T-helper 2 cell (primary cell): ENCODE measurements around the gene FAM118A.
"Not testable (repeated sequence)": the region's sequence is repeated elsewhere in the genome, so short reads cannot be mapped to it uniquely, and the experiment has no call there.

ENCODE experiments used
- DNase-seq, 5 experiments: peaks; one replicate each; pipeline versions ENCODE4 v3.0.0 to v3.0.0-alpha.2; 2012 to 2022

FAM118A gene

GRCh38 chr22:45310331-45310976 is 720 bp downstream of the FAM118A start:
- DNase-seq = peak in 1 of 5 experiments; percentile 14

DNA sequence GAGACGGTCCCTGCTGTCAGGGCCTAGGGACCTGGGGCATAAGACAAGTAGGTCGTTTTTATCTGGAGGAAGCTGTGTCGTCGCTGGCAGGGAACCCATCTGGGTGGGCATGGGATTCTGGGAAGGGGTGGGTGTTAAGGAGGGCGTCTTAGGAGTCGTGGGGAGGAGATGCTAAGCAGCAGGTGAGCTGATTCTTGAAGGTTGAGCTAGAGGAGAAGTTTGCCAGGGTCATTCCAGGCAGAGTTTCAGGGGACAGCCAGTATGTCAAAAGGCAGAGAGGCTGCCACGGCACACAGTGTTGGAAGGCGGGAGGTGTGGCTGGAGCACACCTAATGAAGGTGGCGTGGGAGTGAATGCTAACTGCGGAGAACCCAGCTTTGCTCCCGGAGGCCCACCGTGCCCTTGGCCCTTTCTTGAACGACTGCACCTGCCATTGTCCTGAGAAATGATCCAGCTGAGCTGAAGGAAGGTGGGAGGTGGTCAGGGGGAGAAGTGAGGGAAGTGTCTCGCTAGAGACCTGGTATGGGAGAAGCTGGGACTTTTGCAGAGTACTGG is 1.3 kb downstream of the FAM118A start:
- no peak for DNase-seq

DNA sequence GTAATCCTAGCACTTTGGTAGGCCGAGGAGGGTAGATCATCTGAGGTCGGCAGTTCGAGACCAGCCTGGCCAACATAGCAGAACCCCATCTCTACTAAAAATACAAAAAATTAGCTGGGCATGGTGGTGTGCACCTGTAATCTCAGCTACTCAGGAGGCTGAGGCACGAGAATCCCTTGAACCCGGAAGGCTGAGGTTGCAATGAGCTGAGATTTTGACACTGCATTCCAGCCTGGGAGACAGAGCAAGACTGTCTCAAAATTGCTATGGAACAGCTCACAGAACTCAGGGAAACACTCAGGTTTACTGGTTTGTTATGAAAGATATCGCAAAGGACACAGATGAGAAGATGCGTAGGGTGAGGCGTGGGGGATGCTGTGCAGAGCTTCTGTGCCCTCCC is 2.7 kb downstream of the FAM118A start:
- DNase-seq = no peak

DNA sequence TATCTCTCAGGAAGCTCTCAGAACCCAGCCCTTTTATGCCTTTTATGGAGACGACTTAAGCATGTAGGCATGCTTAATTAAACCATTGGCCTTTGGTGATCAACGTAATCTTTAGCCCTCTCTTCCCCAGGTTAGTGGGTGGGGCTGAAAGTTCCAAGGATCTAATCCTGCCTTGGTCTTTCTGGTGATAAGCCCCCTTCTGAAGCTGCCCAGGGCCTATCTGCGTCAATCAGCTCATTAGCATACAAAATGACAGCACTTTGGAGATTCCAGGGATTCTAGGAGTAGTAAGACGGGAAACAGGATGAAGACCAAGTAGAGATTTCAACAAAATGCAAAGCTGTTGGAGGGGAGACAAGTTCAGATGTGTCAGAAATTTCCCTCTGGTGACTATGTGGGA is 3.1 kb downstream of the FAM118A start:
- DNase-seq = no peak

DNA sequence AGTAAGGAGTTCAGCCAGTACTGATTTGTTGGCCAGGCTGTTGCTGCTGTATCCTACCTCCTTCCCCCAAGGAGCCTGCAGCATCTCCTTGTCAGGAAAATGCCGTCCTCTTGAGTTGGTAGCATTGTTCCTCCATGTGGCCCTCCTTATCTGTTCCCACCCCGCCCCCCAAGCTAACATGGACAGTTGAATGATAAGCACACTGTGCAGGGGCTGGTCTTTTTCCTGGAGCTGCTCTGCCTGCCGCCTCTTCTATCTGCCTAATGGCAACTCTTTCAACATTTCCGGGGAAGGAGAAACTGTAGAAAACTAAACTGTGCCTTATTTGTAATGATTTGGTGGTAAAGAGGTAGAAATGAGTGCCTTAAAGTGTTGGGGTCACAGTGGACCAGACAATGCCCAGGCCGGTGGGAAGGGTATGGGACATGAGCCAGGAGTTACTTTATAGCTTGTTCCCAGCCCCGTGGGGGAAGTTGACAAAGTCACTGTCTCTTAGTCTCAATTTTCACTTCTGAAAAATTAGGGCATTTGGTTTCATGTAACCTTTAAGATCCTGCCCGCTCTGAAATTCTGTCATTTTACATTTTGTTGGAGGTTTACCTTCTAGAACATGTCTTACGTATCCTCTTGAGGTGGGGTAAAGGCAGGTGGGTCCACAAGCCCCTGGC is 4.5 kb downstream of the FAM118A start:
- no peak for DNase-seq

DNA sequence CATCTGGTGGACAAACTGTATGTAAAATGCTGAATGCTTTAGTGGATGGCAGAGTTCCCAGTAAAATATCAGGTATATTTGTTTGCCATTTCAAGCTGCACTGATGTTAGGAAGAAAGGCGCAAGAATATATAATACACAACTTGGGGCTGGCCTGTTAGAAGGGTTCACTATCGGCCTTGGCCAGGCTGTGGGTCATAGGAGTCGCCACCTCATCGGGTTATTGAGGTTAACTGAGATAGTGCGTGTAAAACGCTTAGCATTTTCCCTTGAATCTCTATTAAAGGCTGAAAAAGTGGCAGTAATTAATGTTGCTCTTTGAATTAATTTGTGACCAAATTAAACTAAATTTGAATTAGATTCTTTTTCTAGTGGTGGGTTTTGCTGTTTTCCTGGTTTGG is 5.1 kb downstream of the FAM118A start:
- no peak for DNase-seq

DNA sequence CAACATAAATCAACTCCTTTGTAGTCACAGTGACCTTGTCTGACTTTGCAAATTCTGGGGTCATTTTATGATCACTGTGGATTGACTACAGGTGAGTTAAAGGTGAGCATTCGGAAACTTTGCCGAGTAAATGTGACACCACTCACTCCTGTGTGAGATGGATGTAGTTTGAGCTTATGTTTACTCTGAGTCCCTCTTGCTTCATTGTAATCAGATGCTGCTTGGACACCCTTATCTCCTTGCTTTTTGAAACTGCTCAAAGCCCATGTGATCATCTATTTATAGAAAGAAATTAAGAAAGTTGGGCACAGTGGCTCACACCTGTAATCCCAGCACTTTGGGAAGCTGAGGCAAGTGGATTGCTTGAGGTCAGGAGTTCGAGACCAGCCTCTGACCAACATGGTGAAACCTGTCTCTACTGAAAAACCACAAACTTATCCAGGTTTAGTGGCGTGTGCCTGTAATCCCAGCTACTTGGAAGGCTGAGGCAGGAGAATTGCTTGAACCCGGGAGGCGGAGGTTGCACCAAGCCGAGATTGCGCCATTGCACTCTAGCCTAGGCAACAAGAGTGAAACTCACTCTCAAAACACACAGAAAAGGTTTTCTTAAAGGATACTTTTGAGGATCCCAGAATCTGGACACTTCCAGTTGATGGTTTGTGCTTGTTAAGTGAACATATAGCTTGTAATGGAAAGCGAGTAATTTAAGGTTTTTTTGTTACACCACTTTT is 7.2 kb downstream of the FAM118A start:
- DNase-seq = no peak

DNA sequence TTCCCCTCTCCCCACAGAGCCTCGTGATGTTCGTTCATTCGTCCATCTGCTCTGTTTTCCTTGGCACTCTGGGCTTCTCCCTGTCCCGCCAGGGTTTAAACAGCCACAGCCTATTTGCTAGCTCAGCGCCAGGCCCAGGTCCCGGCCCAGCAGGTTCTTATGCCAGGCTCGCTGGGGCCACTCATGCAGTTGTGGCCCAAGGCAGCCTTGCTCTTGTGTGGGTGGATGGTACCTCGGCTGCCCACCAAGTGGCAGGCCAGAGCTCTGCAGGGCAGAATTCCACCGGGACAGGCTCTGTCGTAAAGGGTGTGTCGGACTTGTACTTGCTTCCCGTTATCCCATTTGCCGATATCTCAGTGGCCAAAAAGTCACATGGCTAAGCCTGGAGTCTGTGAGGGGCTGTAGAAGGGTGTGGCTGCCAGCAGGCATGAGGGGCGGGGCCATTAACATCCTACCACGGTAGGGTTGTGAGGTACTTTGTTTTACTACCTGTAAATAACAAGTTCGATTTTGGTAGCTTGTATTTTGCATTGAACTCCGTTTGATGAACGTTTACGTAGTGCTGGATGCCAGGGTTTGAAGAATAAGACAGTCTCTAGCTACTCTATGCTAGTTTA is 7.9 kb downstream of the FAM118A start:
- peak in 1 of 5 experiments; percentile 34 for DNase-seq

GRCh38 chr22:45318168-45318557 is 8.4 kb downstream of the FAM118A start:
- peak; percentile 55 to 97 (median 84) for DNase-seq

DNA sequence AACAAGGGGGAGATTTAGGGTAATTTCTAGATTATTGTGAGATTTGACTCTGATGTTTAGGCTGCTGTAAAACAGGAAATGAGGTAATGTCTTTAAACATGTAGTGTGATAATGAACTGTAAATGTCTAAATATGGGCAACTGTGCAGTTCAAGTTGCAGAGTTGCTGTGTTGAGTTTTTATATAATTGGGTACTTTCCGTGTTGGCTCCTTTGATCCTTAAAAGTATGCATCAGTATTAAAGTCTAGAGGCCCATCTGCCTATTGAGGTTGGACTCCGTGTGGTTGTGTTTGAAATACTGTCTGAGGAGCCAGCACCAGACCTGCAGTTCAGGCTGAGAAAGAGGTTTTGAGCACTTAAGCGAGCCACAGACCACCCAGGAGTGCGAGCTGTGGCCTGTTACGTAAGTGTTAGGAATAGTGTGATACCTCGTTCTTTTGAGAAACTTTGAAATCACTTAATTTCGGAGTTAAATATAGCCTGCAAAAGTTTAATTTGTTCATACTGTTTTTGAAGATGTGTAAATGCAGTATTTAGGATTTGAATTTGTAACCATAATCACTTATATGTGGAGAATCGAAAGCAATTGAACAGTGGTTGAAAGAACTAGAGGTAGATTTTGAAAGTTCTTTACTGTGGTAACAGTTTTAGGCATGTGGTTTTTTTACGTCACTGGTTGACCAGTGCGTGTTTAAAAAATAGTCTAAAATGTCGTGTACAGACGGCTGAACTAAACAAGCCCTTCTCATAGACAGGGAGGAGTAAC is 9.0 kb downstream of the FAM118A start:
- DNase-seq = peak in 3 of 5 experiments; percentile 46 to 86 (median 81)

DNA sequence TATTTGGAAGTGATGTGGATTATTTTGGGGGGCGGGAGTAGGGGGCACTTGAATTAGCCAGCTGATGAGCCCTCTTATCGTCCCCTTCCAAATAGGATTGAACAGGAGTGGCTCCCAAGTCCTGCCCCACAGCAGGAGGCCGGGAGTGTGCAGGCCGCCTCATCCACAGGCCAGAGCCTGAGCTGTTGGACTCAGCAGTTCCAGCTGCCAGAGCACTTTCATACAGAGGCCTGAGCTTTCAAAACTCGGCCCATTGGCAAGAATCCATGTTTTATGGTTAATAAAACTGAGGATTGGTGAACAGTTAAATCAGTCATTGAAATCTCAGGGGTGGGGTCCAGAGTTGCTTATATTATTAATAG is 9.6 kb downstream of the FAM118A start:
- DNase-seq = no peak

GRCh38 chr22:45320357-45320976 is 10.7 kb downstream of the FAM118A start:
- peak in 1 of 5 experiments; percentile 73 for DNase-seq

GRCh38 chr22:45321827-45322226 is 12.1 kb downstream of the FAM118A start:
- DNase-seq = peak in 1 of 5 experiments; percentile 36

DNA sequence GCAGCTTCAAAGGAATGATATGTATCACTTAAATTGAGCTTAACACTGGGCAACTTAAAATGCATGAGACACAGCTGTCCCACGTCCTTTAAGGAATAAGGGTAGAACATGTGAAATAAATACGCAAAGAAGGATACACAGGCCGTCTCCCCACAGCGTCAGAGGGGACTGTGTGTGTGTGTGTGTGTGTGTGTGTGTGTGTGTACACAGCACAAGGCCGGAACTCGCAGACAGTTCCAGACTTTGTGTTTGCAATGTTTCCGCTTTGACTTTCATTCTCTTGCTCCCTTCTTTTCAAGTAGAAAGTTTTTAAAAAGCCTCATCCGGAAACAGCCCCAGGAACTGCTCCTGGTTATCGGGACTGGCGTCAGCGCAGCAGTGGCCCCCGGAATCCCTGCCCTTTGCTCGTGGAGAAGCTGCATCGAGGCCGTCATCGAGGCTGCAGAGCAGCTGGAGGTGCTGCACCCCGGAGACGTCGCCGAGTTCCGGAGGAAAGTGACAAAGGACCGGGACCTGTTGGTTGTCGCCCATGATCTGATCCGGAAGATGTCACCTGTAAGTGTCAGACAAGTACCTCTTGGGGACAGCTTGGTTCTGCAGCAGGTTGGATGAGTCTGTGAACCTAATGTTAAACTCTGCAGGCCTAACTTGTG is 13.3 kb downstream of the FAM118A start:
- DNase-seq = peak in 1 of 5 experiments; percentile 68

GRCh38 chr22:45323695-45324094 is 14.0 kb downstream of the FAM118A start:
- no peak for DNase-seq

DNA sequence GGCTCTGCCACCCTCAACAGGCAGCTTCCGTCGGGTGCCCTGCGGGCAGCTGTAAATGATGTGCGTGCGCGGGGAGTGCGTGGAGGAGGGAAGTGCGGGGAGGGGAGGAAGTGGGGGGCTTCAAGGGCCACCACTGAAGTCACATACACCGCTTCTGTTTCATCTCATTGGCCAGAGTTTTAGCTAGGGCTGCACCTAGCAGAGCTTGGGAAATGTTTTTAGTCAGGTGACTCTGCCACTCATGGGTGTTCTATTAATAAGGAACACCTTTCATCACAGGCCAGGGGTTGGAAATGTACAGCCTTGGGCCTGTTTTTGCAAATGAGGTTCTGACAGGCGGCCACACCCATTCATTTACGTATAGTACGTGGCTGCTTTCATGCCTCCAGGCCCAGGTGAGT is 14.6 kb downstream of the FAM118A start:
- peak in 1 of 5 experiments; percentile 10 for DNase-seq

DNA sequence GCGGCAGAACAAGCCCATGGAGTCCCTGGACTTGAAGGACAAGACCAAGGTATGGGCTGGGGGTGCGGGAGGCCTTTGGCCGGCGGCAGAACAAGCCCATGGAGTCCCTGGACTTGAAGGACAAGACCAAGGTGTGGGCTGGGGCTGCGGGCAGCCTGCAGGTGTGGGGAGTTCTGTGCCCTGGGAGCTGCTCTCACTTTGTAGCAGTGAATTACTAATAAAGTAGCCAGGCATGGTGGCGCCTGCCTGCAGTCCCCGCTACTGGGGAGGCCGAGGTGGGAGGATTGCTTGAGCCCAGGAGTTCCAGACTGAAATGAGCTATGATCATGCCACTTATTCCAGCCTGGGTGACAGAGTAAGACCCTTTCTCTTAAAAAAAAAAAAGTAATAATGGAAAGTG is 18.5 kb downstream of the FAM118A start:
- DNase-seq = not testable (repeated sequence)

DNA sequence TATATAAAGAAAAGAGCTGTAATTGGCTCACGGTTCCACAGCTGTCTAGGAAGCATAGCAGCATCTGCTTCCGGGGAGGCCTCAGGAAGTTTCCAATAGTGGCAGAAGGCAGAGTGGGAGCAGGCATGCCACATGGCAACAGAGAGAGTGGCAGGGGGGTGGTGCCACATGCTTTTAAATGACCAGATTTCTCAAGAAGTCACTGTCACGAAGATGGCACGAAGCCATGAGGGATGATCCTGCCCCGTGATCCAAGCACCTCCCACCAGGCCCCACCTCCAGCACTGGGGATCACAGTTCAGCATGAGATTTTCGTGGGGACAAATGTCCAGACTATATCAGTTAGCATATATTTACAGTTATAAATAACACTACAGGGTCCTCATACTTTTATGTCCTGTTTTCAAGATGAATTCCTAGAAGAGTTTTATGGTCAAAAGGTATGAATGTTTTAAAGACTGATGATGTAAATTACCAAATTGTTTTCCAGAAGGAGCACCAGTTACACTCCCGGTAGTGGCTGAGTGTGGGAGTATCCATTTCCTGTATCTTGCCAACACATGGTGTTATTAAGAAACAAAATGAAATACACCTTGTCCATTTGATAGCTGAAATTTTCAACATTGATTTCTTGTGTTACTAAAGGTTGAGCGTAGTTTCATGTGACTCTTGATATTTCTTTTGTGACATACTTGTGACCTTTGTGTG is 19.2 kb downstream of the FAM118A start:
- DNase-seq = no peak

- no peak for DNase-seq
Measured at GRCh38 chr22:45329530-45329936, 19.8 kb downstream of the FAM118A start.

DNA sequence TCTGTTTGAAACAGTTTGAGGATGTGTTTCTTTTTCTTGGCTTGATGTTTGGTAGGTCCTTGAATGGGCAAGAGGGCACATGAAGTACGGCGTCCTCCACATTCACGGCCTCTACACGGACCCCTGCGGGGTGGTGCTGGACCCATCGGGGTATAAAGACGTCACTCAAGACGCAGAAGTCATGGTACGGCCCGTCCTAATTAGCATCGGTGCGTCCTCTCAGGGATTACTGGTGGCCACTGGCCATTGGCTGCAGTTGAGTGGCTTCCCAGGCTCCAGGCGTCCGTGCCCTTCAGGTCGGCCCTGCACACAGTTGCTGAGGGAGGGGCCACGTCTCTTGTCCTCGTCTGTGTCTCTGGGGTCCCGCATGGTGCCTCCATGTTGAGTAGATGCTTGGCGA is 20.8 kb downstream of the FAM118A start:
- DNase-seq = no peak

- no peak for DNase-seq
Measured at GRCh38 chr22:45331486-45331885, 21.8 kb downstream of the FAM118A start.
